Hematopoietic multipotent progenitor cell treated with erythropoietin and hydrocortisone succinate and interleukin-3 and kit ligand, for 17 days (in vitro differentiated cells): ENCODE results near the gene ST7.

Experiments
- DNase-seq: peaks from one replicate; pipeline ENCODE4 v3.0.0-alpha.2; 2015; ENCODE audit warnings: low spot score

ST7 gene

DNA sequence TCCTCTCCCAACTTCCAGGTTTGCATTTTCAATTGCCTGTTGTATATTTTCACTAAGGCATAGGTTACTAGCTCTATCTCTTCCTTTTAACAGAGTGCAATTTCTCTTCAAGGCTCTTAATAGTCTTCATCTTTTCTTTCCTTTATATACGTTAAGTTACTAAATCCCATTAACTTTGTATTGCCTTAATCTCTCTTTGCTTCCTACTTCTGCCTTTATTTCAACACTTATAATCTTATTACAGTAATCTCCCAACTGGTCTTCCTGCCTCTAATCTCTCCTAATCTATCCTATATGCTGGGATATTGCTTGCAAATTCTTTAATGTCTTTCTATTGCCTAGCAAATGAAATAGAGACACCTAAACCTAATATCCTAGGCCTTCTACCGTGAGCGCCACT is 26.1 kb downstream of the ST7 start:
- no peak for DNase-seq

DNA sequence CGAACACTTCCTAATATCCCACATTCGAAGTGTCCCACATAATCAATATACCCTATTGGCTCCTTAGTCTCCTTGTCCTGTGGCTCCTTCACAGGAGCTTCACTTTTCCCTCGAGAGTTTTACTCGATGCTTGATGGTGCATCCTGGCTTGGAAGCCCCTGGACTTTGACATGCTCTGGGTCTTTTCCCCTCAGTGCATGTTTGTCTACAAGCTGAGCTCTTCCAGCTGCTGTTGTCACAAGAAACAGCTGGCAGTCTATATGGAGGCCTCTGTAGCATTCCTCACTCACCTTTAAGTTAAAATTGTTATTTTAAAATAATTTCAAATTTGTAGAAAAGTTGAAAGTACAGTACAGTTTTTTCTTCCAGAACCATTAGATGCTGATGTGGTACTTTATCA is 27.1 kb downstream of the ST7 start:
- DNase-seq: no peak

DNA sequence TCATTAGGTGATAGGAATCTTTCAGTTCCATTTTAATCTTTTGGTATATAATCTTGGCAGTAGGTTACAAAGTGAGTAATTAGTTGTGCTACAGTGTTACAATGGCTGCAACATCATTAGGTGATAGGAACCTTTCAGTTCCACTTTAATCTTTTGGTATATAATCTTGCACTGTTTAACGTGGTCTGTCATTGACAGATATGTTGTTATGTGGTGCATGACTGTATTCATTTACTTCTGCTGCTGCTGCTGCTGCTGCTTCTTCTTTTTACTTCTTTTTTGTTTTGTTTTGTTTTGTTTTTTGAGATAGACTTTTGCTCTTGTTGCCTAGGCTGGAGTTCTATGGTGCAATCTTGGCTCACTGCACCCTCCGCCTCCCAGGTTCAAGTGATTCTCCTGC is 28.6 kb downstream of the ST7 start:
- DNase-seq: no peak

DNA sequence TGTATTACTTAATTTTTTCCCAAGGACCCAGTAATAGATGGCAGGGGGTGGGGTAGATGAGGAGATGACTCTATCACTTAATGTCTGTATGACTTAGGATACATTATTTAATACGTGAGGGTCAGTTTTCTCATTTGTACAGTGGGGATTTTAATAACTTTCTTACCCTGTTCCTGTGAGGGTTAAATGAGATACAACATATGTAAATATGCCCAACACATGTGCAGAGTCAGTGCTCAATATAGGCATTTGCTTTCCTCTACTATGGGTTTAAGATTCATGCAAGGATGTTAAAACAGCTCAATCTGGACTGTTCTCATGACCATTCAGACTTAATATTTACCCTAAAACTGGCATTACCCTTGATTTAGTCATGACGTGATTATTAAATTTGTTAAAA is 31.2 kb downstream of the ST7 start:
- no peak for DNase-seq

DNA sequence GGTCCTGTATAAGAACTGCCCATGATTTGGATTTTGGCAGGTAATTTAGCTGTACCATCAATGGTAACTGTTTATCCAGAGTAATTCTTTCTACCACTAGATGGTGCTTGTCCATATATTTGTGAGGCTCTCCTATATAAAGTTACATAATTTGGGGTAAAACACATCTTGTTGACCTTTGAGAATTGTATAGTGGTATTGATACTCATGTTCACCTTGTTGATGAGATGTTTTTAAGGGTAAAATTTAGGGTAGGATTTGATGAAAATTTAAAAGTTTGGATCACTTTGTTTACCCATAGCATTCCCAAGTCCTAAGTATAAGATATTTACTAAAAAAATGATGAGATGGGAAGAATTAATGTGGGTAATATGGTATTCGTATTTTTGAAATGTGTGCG is 31.6 kb downstream of the ST7 start:
- peak; percentile 77 for DNase-seq

DNA sequence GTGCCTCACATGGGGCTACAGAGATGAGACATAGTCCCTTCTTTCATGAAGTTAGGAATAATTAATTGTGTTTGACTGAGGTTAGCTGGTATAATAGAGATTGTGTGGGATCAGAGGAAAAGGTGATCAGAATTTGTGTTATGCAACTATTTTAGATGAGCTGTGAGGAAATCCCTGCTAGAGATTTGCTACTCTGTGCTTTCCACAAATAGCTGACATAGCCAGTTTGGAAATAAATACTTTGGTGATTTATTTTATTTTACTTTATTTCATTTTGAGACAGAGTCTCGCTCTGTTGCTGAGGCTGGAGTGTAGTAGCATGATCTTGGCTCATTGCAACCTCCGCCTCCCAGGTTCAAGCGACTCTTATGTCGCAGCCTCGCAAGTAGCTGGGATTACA is 32.3 kb downstream of the ST7 start:
- no peak for DNase-seq

DNA sequence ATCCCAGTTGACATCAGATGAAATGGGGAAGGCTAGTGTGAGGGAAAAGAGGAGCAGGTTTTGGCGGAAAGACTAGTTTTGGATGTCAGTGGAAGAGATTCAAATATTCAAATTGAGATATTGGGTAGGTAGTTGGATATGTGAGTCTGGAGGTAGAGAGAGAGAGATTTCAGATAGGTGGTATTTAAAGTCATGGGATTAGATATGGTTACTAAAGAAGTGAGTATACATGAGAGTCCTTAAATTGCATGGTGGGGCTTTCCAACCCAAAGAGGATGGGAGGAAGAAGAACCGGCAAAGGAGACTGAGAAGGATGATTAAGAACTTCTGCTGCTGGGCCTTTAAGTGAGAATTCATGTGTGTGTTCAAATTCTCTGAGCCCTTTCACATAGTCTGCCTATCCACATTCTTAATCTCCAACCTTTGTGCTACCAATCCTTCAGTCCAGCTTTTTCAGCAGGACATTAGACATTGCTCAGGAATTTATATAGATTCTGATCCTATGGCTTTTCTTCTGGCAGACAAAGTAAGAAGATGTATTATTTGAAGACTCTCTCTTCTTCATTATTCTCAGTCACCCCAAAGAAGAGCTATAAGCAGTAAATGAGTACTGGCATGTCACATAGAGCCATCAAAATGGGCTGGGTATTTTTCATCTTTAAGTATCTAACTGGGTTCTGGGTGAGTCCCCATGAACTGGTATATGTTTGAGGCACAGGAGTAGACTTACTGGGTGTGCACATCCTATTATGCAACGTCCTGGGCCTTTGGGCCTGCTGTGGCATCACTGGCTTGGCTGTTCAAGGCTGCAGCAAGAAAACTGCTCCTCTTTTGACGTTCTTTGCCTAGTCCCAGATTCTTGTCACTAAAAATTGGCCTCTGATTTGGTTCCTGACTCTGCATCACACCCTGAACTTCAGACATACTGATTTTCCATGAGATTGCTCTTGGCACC is 33.6 kb downstream of the ST7 start:
- no peak for DNase-seq

DNA sequence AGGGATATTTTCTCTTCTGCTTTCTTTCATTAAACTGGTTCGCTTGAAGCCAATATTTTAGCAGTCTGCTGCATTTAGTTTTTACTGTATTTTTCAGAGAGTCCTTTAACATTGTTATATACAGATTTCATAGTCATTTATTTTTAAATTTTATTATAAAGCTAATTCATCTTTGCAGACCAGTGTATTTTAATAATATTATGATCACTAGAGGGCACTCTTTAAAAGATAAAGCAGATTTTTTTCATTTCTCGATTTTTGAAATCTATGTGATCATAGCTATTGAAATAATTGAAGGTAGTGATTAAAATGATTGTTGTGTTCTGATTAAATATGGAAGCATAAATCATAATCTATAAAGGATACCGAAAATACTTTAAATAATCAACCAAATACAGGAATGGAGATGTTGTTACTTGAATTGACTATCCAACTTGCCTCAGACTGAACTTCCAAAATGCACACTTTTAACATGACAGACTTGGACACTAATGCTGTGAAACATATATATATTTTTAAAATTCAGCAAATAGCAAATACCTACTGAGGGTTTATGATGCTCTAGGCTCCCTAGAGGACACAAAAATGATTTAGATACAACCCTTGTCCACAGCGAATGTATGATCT is 35.2 kb downstream of the ST7 start:
- peak; percentile 51 for DNase-seq

DNA sequence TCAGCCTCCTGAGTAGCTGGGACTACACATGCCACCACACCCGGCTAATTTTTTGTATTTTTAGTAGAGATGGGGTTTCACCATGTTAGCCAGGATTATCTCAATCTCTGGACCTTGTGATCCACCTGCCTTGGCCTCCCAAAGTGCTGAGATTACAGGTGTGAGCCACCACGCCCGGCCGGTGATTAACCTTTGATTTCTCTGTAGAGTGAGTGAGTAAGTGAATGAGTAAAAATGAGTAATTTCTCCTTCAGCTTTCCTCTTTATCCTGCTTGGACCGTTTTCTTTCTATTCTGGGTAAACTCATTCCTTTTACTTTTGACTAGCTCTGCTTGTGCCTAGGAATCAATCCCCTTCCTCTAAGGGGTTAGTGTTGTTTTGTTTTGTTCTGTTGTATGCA is 36.8 kb downstream of the ST7 start:
- DNase-seq: no peak

DNA sequence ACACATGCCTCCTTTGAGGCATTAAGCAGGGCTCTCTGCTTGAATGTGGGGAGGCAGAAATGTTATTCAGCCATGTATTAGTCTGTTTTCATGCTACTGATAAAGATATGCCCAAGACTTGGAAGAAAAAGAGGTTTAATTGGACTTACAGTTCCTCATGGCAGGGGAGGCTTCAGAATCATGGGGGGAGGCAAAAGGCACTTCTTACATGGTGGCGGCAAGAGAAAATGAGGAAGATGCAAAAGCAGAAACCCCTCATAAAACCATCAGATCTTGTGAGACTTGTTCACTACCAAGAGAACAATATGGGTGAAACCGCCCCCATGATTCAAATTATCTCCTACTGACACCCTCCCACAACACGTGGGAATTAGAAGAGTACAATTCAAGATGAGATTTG is 37.9 kb downstream of the ST7 start:
- no peak for DNase-seq

DNA sequence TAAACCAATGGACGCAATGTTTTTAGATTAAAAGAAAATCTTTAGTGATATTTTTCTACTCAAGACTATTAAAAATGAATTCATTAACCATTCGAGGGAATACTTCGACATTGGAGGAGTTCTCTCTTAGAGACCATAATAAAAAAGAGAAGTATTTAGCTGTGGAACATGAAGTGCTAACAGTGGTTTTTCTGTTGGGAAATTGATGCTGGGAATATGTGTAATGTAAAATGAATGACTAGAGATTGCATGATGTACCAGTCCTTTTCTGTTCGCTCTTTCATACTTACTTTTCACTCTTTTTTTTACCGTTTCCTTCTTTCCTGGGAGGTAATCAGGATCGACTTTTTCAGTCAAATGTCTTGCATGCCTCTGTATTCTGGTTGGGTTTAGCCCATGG is 41.3 kb downstream of the ST7 start:
- no peak for DNase-seq

DNA sequence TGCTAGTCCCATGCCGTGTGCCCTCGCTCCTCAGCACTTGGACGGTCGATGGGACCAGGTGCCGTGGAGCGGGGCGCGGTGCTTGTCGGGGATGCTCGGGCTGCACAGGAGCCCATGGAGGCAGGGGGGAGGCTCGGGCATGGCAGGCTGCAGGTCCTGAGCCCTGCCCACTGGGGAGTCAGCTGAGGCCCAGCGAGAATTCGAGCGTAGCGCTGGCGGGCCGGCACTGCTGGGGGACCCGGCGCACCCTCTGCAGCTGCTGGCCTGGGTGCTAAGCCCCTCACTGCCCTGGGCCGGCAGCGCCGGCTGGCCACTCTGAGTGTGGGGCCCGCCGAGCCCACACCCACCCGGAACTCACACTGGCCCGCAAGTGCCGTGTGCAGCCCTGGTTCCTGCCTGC is 44.7 kb downstream of the ST7 start:
- no peak for DNase-seq

DNA sequence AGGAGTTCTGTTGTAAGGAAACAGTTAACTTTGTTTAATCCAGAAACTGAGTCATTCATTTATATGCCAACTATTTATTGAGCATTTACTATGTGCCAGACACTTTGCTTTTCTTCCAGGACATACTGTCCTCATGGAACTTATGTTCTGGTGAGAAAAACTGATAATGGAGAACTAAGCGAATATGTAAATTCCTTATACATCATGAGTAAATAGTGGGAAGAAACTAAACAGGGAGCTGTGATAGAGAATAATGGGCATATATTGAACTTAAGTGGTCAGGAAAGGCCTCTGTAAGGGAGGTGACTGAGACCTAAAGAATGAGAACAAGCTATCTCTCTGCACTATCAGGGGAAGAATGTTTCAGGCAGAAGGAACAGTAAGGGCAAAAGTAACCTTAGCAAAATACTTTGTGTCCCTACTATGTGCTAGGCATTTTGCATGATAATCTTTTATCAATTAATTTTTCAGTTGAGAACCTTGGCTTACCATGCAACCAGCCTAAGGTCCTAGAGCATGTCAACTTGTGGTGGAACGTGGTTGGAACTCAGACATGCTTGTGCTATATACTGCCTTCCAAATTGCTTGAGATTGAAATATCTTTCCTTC is 45.4 kb downstream of the ST7 start:
- no peak for DNase-seq

DNA sequence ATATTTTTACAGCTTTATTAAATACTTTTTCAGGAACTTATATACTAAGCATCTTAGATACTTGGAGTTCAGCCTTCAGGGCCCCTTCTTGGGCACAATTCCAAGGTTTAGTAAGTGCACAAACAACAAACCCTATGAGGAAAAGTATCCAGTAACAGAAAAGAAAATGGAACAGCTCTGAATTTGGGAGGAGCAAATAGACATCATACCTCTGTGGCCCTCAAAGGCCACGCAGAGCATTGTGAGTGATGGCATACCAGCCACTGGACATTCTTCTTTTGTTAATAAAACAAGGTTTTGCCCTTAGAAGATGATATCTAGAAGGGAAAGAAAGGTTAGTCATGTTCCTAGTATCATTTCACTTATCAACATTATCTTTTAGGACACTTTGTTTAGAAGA is 46.0 kb downstream of the ST7 start:
- no peak for DNase-seq

DNA sequence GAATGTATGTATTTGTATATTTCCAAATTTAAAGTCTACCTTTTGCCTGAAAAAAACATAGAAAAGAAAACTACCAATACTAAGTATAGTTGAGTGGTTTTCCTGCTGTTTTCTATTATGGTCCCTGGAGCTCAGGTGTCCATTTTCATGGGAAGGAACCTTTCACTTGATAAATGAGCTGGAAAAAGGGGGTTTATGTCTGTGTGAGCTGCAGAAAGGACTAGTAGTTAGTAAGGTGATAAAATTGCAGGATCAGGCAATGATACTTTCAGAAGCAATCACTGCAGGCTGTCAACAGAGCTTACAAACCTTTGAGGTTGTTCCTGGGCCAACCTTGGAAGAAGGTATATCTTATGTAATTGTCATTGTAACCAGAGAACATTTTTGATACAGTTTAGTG is 48.0 kb downstream of the ST7 start:
- DNase-seq: no peak

DNA sequence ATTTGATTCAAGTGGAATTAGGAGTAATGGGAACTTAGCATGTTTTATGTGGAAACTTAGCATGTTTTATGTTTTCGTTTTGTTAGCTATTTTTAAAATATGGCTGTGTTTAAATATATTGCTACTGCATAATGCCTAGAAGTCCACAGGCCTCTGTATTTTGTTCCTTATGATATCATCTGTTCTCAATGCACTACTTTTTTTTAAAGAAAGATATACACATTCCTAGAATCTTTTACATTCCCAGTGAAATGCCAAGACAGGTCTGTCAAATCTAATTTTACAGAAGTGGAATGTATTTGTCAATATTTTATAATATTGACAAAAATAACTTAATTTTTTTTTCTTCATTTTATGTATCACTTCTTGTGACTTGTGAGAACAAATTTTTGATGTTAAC is 51.6 kb downstream of the ST7 start:
- DNase-seq: no peak

DNA sequence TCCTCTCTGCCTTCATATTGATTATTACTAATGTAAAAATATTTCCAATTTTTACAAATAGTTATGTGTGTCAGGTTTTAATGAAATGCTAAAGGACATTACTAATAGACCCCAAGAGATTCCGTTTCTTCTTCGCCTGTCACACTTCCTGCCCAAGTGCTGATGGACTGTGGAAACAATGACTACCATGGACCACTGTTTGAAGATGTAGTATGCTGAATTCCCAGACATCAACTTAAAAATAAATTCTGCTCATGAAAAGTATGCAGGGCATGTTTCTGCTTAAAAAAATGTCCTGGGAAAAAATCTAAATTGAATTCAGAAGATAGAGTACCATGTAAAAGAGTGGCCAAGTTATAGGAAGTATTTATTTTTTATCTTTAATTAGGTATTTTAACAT is 52.1 kb downstream of the ST7 start:
- DNase-seq: no peak

DNA sequence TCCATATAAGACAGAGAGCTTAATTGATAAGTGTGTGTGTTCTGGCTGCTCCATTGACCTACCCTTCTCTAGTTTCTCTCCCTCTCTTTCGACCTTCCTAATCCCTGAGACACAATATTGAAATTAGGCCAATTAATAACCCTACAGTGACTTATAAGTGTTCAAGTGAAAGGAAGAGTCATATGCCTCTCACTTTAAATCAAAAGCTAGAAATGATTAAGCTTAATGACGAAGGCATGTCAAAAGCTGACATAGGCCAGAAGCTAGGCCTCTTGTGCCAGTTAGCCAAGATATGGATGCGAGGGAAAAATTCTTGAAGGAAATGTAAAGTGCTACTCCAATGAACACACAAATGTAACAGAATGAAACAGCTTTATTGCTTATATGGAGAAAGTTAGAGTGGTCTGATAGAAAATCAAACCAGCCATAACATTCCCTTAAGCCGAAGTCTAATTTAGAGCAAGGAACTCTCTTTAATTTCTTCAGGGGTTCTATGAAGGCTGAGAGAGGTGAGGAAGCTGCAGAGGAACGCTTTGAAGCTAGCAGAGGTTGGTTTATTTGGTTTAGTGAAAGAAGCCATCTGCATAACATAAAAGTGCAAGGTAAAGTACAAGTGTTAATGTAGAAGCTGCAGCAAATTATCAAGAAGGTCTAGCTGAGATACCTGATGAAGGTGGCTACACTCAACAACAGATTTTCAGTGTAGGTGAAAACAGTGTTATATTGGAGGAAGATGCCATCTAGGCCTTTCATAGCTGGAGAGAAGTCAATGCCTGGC is 53.8 kb downstream of the ST7 start:
- no peak for DNase-seq

DNA sequence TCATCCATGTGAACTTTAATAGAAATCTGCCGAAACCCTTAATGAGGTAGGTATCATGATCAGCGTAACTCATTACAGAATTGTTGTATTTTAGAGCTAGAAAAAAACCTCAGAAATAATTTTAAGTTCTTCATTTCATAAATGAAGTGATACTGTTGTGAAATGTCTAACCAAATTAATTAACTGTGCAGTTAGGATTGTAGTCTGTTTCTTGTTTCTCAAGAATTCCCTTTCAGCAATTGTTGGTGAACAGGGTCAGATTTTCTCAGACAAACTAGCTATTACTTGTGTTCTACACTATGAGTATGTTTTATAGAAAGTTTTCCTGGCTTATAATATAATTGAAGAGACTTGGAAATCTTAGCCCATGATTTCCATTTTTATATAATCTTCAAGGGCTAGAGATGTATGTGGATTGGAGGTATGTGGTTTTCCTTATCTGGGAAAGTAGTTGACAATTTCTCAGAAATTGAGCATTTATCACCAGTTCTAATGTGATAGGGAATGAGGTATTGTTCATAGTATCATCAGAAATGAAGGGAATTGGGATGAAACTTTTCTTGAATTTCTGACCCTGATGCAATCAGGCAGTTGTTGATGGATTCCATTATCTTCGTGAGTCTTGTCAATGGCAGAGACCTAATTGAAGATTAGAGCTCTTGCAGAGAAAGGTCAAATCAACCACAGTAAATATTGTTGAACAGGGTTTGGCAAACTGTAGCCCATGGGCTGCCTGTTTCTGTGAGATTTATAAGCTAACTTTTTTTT is 55.0 kb downstream of the ST7 start:
- no peak for DNase-seq

DNA sequence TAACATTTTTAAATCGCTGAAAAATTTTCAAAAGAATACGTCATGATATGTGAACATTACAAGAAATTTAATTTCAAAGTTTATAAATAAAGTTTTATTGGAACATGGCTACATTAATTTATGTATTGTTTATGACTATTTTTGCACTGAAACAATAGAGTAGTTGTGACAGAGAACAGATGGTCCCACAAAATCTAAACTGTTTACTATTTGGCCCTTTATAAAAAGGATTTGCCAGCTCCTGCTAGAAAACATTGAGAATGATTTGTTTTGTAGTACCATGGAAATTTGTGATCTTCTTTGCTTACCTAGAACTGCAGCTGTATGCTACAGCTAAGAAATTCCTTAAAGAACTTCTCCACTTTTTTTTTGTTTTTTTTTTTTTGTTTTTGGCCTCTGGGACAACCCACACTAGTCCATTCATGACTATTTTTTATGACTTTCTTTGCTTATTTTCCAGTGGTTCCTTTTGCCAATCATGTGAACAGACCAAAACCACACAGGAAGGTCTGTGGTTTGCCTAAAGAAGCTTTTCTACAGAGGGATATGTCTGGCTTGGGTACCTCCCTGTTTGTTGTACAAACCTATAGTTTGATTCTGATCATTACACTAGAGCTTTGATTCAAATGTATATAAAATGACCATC is 55.7 kb downstream of the ST7 start:
- no peak for DNase-seq

DNA sequence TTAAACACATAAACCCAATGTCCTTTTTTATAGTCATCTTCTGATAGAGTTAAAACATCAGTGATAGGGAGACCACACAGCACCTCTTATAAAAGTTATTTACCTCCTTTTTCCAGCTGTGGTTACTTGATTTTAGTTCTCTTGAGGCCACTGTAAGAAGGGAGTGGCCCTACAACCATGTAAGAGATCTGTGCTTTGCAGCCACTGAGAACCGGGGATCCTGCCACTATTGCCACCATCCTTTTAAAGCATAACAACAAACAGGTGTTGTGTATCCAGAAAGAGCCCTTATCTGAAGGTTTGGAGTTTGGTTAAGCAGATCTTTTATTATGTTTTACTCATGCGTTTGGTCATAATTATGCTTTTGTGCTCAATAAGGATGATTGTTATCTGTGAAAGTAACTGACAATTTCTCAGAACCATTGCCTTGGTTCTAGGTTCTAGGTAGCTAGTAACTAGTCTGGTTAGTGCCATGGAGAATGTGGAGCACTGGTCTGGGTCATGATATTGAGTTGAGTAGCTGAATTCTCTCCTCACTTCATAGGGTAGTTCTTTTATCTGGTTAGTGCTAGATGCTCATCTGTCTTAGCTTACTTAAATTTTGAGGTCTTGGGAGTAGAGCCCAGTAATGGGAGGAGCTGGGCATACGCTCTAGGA is 56.5 kb downstream of the ST7 start:
- no peak for DNase-seq
